ENCODE data around the gene PSD4. TPM values are rescaled to one million over a fixed set of nuclear protein-coding genes. Genes with fewer than 3 reads are reported as not detected.

Gene PSD4
- total RNA-seq, 1 experiment from 2014 or later = 14.7 TPM

GRCh38 chr2:113238871-113239839, 65.4 kb downstream of the PSD4 start:
- DNase-seq (ENCODE audit: low read depth) = no peak

- peak; percentile 92 for DNase-seq (ENCODE audit: low read depth)
Observed at GRCh38 chr2:113240150-113240914, 66.6 kb downstream of the PSD4 start.

- peak; percentile 100 for DNase-seq (ENCODE audit: low read depth)
Observed at GRCh38 chr2:113240915-113241911, 67.4 kb downstream of the PSD4 start.

DNA sequence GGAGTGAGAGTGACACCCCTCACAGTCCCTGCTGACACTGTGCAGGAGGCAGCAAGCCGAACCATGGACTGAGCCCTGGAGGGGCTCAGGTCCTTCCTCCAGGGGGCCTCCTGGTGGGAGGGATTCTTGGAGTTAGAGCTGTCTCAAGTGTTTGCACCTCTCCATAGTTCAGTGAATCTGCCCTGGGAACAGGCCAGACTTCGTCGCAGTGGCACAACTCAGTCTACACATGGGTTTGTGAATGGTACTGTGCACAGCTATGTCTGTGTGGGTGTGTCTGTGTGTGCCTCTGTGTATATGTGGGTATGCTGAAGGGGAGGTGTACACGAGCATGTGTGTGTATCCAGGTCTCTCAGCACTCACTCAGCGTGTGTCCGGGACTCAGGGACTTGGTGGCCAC, 68.6 kb downstream of the PSD4 start:
- no peak for DNase-seq (ENCODE audit: low read depth)

- DNase-seq (ENCODE audit: low read depth) = no peak
Observed at GRCh38 chr2:113245276-113245711, 71.5 kb downstream of the PSD4 start.

DNA sequence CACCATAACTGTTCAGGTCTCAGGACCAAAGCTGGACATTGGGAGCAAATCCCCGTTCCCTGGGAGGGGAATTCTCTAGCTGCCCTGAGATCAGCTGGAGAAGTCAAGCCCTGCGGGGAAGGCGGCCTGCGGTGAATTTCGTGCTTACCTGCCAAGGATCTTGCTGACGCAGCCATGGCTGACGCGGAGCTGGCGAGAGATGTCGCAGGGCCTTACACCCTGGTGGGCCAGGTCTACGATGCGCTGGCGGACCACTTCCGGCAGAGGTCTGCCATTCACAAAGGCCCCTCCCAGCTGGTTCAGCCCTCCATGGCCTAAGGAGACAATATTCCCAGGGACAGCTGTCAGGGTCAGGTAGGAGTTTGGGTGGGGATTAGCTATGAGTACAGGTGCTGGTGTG, 72.8 kb downstream of the PSD4 start:
- no peak for DNase-seq (ENCODE audit: low read depth)

DNA sequence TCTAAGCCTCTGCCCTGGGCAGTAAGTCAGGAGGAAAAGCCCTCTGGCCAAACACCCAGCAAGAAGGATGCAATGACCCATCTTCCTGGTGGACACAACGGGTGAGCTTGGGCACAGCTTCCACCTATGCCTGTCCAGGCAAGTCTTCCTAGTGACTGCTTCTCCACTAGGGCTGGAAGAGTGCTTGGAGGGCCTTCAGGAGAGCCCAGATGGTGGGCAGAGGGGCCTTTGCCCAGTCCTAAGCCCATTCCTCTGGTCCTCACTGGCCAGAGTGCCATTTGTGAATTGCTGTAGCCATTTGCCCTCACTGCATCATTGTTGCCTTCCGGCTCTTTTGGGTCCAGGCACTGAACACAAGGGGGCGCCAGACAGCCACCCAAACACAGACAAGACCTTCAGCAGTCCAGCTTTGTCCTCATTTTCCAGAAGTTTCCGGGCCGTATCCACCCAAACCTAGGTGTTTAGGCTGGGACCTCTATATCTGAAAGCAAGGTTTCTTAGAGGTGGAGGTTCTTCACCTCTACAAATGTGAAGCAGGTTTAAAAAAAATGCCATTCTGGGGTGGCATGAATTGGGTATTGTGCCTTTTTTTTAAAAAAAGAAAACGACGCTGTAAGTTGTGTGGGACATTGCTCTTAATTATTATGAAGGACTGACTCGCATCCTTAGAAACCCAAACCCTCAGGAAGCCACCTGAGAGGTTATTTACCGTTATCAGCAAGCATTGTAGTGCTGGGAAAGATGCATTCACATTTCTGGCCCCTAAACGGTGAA, 75.4 kb downstream of the PSD4 start:
- DNase-seq (ENCODE audit: low read depth) = peak; percentile 77

DNA sequence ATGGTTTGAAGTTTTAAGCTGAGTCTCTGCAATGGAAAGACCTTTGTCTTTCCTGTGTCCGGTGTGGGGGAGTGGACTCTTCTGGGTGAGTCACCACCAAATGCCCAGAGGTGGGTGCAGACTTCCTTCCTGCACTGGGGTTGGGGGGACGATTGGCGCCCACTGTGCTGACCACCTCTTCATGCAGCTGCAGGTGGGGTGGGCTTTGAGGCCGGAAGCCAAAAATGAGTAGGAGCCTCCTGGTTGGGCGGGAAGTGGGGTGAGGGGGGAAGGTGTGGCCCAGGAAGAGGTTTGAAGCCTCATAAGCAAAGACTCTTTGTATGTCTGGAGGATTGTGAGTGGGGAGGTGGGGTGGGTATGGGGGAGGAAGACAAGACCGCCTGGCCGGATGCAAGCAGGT, 77.3 kb downstream of the PSD4 start:
- peak; percentile 29 for DNase-seq (ENCODE audit: low read depth)

- DNase-seq (ENCODE audit: low read depth) = no peak
Observed at GRCh38 chr2:113252047-113252590, 78.3 kb downstream of the PSD4 start.

DNA sequence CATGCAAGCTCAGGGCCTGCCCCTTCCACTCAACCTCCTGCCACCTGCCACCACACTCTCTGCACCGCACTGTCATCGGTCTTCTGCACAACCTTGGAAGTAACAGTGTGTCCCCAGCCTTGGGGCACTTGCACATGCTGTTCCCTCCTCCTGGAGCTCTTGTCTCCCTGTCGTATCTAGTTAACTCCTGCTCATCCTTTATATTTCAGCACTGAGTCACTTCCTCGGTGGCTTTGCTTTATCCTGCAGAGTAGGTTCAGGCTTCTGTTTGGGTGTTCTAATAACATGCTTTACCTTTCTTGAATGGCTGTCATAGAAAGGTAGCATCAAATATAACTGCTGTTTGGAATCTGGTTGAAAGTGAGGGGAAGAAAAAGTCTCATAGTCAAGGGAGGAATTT, 79.7 kb downstream of the PSD4 start:
- peak; percentile 19 for DNase-seq (ENCODE audit: low read depth)

DNA sequence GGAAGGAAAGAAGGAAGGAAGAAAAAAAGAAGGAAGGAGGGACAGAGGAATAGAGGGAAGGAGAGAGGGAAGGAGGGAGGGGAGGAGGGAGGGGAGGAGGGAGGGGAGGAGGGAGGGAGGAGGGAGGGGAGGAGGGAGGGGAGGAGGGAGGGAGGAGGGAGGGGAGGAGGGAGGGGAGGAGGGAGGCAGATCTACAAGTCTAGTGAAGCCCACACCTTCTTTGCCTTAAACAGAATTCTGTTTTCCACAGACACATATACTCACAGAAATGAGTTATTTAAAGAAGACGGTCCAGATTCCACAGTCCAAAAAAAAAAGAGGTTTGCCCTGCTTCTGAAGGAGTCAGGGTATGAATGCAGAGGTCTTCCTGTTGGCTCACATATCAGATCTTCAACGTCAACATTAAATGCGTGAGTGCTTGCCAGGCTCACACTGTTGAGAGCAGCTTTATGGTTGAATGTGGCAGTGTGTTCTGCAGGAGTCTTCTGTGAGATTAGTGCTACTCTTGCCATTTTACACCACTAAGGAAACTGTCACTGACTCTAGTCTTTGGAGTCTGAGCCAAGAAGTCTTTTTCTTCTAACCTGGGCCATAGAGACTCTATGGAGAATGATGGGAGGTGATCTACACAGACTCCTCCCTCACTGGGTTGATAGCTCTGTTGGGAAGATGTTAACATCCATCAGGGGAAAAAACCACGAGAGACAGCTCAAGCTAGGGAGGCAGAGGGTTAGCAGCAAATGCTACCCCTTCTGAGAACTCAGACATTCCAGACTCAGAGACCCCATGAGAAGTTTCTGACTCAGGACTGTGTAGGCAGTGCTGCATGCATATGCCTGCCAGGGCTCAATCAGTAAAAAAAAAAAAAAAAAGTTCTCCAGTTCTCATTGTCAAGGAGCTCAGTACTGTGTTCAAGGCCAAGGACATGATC, 81.6 kb downstream of the PSD4 start:
- no peak for DNase-seq (ENCODE audit: low read depth)

GRCh38 chr2:113257516-113258264, 83.9 kb downstream of the PSD4 start:
- DNase-seq (ENCODE audit: low read depth) = no peak

GRCh38 chr2:113258471-113259147, 84.8 kb downstream of the PSD4 start:
- DNase-seq (ENCODE audit: low read depth) = no peak

Other genes with a start within 250 kb of the PSD4 start
- gene IL36G, start 196.0 kb upstream of the PSD4 start, total RNA-seq (2014; rRNA removed; shearing (Covaris generic)) = not detected in 2 replicates
- gene IL36A, start 168.5 kb upstream of the PSD4 start, total RNA-seq (2014; rRNA removed; shearing (Covaris generic)) = not detected in 2 replicates
- gene IL36B, start 121.1 kb upstream of the PSD4 start, total RNA-seq (2014; rRNA removed; shearing (Covaris generic)) = not detected in 2 replicates
- gene IL36RN, start 114.8 kb upstream of the PSD4 start, total RNA-seq (2014; rRNA removed; shearing (Covaris generic)) = 0.02 TPM in 1 of 2 replicates, not detected in the other
- gene IL1F10, start 106.0 kb upstream of the PSD4 start, total RNA-seq (2014; rRNA removed; shearing (Covaris generic)) = not detected in 2 replicates
- 0.05 TPM in 1 of 2 replicates, not detected in the other for gene IL1RN, start 46.4 kb upstream of the PSD4 start, total RNA-seq (2014; rRNA removed; shearing (Covaris generic))
- gene PAX8, start 105.0 kb downstream of the PSD4 start, total RNA-seq (2014; rRNA removed; shearing (Covaris generic)) = 5.2 and 6.1 TPM in 2 replicates